Neuron (in vitro differentiated cells): ENCODE results near the gene GJA3.
"Not testable (repeated sequence)": the region's sequence is repeated elsewhere in the genome, so short reads cannot be mapped to it uniquely, and the experiment has no call there.

Experiments
- H2AFZ ChIP-seq: one replicate; pipeline ENCODE4 v1.6.1; 2013; ENCODE audit warnings: low read depth, mild to moderate bottlenecking, inconsistent platforms, low read length, moderate library complexity
- H3K27me3 ChIP-seq: one replicate; pipeline ENCODE4 v1.6.1; 2013; ENCODE audit warnings: low read length; ENCODE audit not compliant: insufficient read depth
- H3K36me3 ChIP-seq: one replicate; pipeline ENCODE4 v1.6.1; 2013; ENCODE audit warnings: low read length; ENCODE audit not compliant: insufficient read depth
- H3K4me1 ChIP-seq: one replicate; pipeline ENCODE4 v1.6.1; 2013; ENCODE audit warnings: low read length; ENCODE audit not compliant: insufficient read depth
- H3K4me3 ChIP-seq: 2 replicates; pipeline ENCODE4 v1.5.1; 2013; ENCODE audit warnings: mild to moderate bottlenecking, low read length, moderate library complexity
- H3K9me3 ChIP-seq: one replicate; pipeline ENCODE4 v1.6.1; 2013; ENCODE audit warnings: low read length

GJA3 gene

GRCh38 chr13:20153290-20153689 is 7.6 kb downstream of the GJA3 start:
- peaks cover 24% of the 10 kb centered on the region for H3K27me3 ChIP-seq
- H3K9me3 ChIP-seq, H3K4me1 ChIP-seq, H2AFZ ChIP-seq, H3K36me3 ChIP-seq, H3K4me3 ChIP-seq: not testable (repeated sequence)

- Histone ChIP-seq H3K36me3 (no peaks in the 10 kb centered on the region), H3K4me1 (peaks cover 3% of the 10 kb centered on the region), H3K27me3 (peaks cover 20% of the 10 kb centered on the region), H2AFZ (no peak overlapping the region), H3K4me3 (no peak overlapping the region), H3K9me3 (no peaks in the 10 kb centered on the region)
Measured at GRCh38 chr13:20151612-20152011, 9.2 kb downstream of the GJA3 start.

GRCh38 chr13:20151016-20151415 is 9.8 kb downstream of the GJA3 start:
- peaks cover 23% of the 10 kb centered on the region for H3K27me3 ChIP-seq
- H2AFZ ChIP-seq, result no peak overlapping the region
- H3K4me1 ChIP-seq, result peaks cover 3% of the 10 kb centered on the region
- H3K9me3 ChIP-seq, result no peaks in the 10 kb centered on the region
- H3K36me3 ChIP-seq, result no peaks in the 10 kb centered on the region
- no peak overlapping the region for H3K4me3 ChIP-seq

GRCh38 chr13:20150561-20150960 is 10.3 kb downstream of the GJA3 start:
- peaks cover 26% of the 10 kb centered on the region for H3K27me3 ChIP-seq
- no peak overlapping the region for H2AFZ ChIP-seq
- peaks cover 3% of the 10 kb centered on the region for H3K4me1 ChIP-seq
- no peak overlapping the region for H3K4me3 ChIP-seq
- H3K36me3 ChIP-seq, result no peaks in the 10 kb centered on the region
- no peaks in the 10 kb centered on the region for H3K9me3 ChIP-seq

- no peaks in the 10 kb centered on the region for H3K9me3 ChIP-seq
- no peak overlapping the region for H3K4me3 ChIP-seq
- H3K27me3 ChIP-seq, result peaks cover 26% of the 10 kb centered on the region
- H3K4me1 ChIP-seq, result peaks cover 3% of the 10 kb centered on the region
- no peak overlapping the region for H2AFZ ChIP-seq
- no peaks in the 10 kb centered on the region for H3K36me3 ChIP-seq
Measured at GRCh38 chr13:20149762-20150161, 11.1 kb downstream of the GJA3 start.

- Histone ChIP-seq H3K9me3 (no peaks in the 10 kb centered on the region), H2AFZ (no peak overlapping the region), H3K36me3 (no peaks in the 10 kb centered on the region), H3K4me1 (peaks cover 3% of the 10 kb centered on the region), H3K4me3 (no peak overlapping the region), H3K27me3 (peaks cover 28% of the 10 kb centered on the region)
Measured at GRCh38 chr13:20148501-20149183, 12.2 kb downstream of the GJA3 start.

GRCh38 chr13:20146381-20146780 is 14.5 kb downstream of the GJA3 start:
- Histone ChIP-seq H3K36me3 (no peaks in the 10 kb centered on the region), H3K9me3 (peaks cover 3% of the 10 kb centered on the region), H3K27me3 (peaks cover 34% of the 10 kb centered on the region), H2AFZ (no peak overlapping the region), H3K4me1 (peaks cover 3% of the 10 kb centered on the region), H3K4me3 (no peak overlapping the region)

GRCh38 chr13:20145521-20145920 is 15.3 kb downstream of the GJA3 start:
- Histone ChIP-seq H3K4me1 (peaks cover 3% of the 10 kb centered on the region), H3K9me3 (peaks cover 3% of the 10 kb centered on the region), H3K36me3 (no peaks in the 10 kb centered on the region), H3K4me3 (no peak overlapping the region), H2AFZ (no peak overlapping the region), H3K27me3 (peaks cover 32% of the 10 kb centered on the region)

- Histone ChIP-seq H3K36me3 (no peaks in the 10 kb centered on the region), H3K4me3 (no peak overlapping the region), H3K27me3 (peaks cover 24% of the 10 kb centered on the region), H3K4me1 (no peaks in the 10 kb centered on the region), H3K9me3 (peaks cover 3% of the 10 kb centered on the region), H2AFZ (no peak overlapping the region)
Measured at GRCh38 chr13:20144141-20144850, 16.6 kb downstream of the GJA3 start.

- peaks cover 24% of the 10 kb centered on the region for H3K27me3 ChIP-seq
- no peaks in the 10 kb centered on the region for H3K36me3 ChIP-seq
- H3K4me3 ChIP-seq, result no peak overlapping the region
- no peaks in the 10 kb centered on the region for H3K4me1 ChIP-seq
- H2AFZ ChIP-seq, result no peak overlapping the region
- peaks cover 3% of the 10 kb centered on the region for H3K9me3 ChIP-seq
Measured at GRCh38 chr13:20142927-20143480, 17.8 kb downstream of the GJA3 start.

- Histone ChIP-seq H3K9me3 (peaks cover 3% of the 10 kb centered on the region), H3K4me1 (no peaks in the 10 kb centered on the region), H3K4me3 (no peak overlapping the region), H2AFZ (no peak overlapping the region), H3K36me3 (no peaks in the 10 kb centered on the region), H3K27me3 (peaks cover 29% of the 10 kb centered on the region)
Measured at GRCh38 chr13:20142023-20142926, 18.6 kb downstream of the GJA3 start.

- peaks cover 3% of the 10 kb centered on the region for H3K9me3 ChIP-seq
- H3K36me3 ChIP-seq, result no peaks in the 10 kb centered on the region
- no peak overlapping the region for H2AFZ ChIP-seq
- H3K4me1 ChIP-seq, result no peaks in the 10 kb centered on the region
- no peak overlapping the region for H3K4me3 ChIP-seq
- peaks cover 27% of the 10 kb centered on the region for H3K27me3 ChIP-seq
Measured at GRCh38 chr13:20141238-20142022, 19.4 kb downstream of the GJA3 start.
